Astrocyte (in vitro differentiated cells and primary cell): ENCODE data around the gene CD180.

Experiments
- EZH2 ChIP-seq: IDR thresholded peaks from 2 replicates; pipeline ENCODE4 v1.6.1; 2012; ENCODE audit warnings: mild to moderate bottlenecking, low read length, inconsistent platforms; ENCODE audit not compliant: insufficient read depth
- TF ChIP-seq, protein P1 (sequence below): IDR thresholded peaks from 2 replicates; pipeline ENCODE4 v1.5.1; 2011; ENCODE audit warnings: low read depth, mild to moderate bottlenecking, inconsistent platforms, low read length, moderate library complexity; ENCODE audit not compliant: insufficient read depth

DNA sequence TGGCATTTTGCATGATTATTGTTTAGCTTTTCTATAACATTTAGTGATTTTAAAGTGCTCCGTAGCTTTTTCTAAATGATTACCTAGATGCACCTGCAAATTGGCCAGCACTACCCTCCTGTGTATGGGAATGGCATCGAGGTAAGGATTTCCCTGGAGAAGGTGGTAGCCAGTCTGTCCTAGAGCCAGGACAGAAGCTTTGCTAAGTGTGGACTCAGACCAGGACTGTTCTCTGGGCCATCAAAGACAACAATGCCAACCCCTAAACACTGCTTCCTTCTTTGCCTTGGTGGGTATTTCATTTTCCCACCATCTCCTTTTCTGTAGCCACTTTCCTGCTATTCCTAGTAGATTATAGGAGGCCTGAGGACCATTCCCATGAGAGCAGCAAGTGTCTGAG, 53.0 kb downstream of the CD180 start:
- TF ChIP-seq, protein P1, sequence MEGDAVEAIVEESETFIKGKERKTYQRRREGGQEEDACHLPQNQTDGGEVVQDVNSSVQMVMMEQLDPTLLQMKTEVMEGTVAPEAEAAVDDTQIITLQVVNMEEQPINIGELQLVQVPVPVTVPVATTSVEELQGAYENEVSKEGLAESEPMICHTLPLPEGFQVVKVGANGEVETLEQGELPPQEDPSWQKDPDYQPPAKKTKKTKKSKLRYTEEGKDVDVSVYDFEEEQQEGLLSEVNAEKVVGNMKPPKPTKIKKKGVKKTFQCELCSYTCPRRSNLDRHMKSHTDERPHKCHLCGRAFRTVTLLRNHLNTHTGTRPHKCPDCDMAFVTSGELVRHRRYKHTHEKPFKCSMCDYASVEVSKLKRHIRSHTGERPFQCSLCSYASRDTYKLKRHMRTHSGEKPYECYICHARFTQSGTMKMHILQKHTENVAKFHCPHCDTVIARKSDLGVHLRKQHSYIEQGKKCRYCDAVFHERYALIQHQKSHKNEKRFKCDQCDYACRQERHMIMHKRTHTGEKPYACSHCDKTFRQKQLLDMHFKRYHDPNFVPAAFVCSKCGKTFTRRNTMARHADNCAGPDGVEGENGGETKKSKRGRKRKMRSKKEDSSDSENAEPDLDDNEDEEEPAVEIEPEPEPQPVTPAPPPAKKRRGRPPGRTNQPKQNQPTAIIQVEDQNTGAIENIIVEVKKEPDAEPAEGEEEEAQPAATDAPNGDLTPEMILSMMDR, result no peak
- TF ChIP-seq EZH2, result no peak
